HEK293 (cell line): ENCODE results near the gene FAM89B.

Experiments
- FEZF1 ChIP-seq: fragments of 450-650 bp; formaldehyde crosslinking; IDR thresholded peaks from 2 replicates; pipeline ENCODE4 v1.5.1; 2016; ENCODE audit warnings: missing biosample characterization, missing genetic modification characterization
- GFI1B ChIP-seq: fragments of 450-650 bp; formaldehyde crosslinking; IDR thresholded peaks from 2 replicates; pipeline ENCODE4 v1.5.1; 2016; ENCODE audit warnings: missing biosample characterization, missing genetic modification characterization
- GLIS1 ChIP-seq: fragments of 450-650 bp; formaldehyde crosslinking; IDR thresholded peaks from 2 replicates; pipeline ENCODE4 v1.5.1; 2016; ENCODE audit warnings: missing biosample characterization, missing genetic modification characterization
- HIC1 ChIP-seq: fragments of 450-650 bp; formaldehyde crosslinking; IDR thresholded peaks from 2 replicates; pipeline ENCODE4 v1.5.1; 2016; ENCODE audit warnings: missing biosample characterization, missing genetic modification characterization
- IKZF3 ChIP-seq: fragments of 450-650 bp; IDR thresholded peaks from 2 replicates; pipeline ENCODE4 v1.5.0; 2018; ENCODE audit warnings: missing biosample characterization, mild to moderate bottlenecking, missing genetic modification characterization, moderate library complexity
- INSM2 ChIP-seq: fragments of 450-650 bp; formaldehyde crosslinking; IDR thresholded peaks from 2 replicates; pipeline ENCODE4 v1.5.1; 2016; ENCODE audit warnings: missing biosample characterization, missing genetic modification characterization
- KLF7 ChIP-seq: fragments of 450-650 bp; formaldehyde crosslinking; IDR thresholded peaks from 2 replicates; pipeline ENCODE4 v1.5.1; 2016; ENCODE audit warnings: missing biosample characterization, missing genetic modification characterization, borderline replicate concordance
- OVOL3 ChIP-seq: fragments of 450-650 bp; formaldehyde crosslinking; IDR thresholded peaks from 2 replicates; pipeline ENCODE4 v1.5.1; 2016; ENCODE audit warnings: missing biosample characterization, missing genetic modification characterization
- SCRT2 ChIP-seq: fragments of 450-650 bp; formaldehyde crosslinking; IDR thresholded peaks from 2 replicates; pipeline ENCODE4 v1.5.1; 2016; ENCODE audit warnings: missing biosample characterization, missing genetic modification characterization
- ZBTB1 ChIP-seq: fragments of 450-650 bp; formaldehyde crosslinking; IDR thresholded peaks from 2 replicates; pipeline ENCODE4 v1.5.1; 2016; ENCODE audit warnings: missing biosample characterization, missing genetic modification characterization
- ZBTB48 ChIP-seq: fragments of 450-650 bp; formaldehyde crosslinking; IDR thresholded peaks from 2 replicates; pipeline ENCODE4 v1.5.1; 2016; ENCODE audit warnings: missing biosample characterization, missing genetic modification characterization
- ZNF132 ChIP-seq: fragments of 450-650 bp; formaldehyde crosslinking; IDR thresholded peaks from 2 replicates; pipeline ENCODE4 v1.5.1; 2017; ENCODE audit warnings: missing biosample characterization, missing genetic modification characterization, borderline replicate concordance
- ZNF155 ChIP-seq: fragments of 450-650 bp; formaldehyde crosslinking; IDR thresholded peaks from 2 replicates; pipeline ENCODE4 v1.5.1; 2016; ENCODE audit warnings: missing biosample characterization, missing genetic modification characterization
- ZNF18 ChIP-seq: fragments of 450-650 bp; formaldehyde crosslinking; IDR thresholded peaks from 2 replicates; pipeline ENCODE4 v1.5.1; 2016; ENCODE audit warnings: missing biosample characterization, missing genetic modification characterization
- ZNF184 ChIP-seq: fragments of 450-650 bp; IDR thresholded peaks from 2 replicates; pipeline ENCODE4 v1.5.1; 2018; ENCODE audit warnings: missing biosample characterization, mild to moderate bottlenecking, missing genetic modification characterization
- ZNF214 ChIP-seq: fragments of 450-650 bp; formaldehyde crosslinking; IDR thresholded peaks from 2 replicates; pipeline ENCODE4 v1.5.1; 2017; ENCODE audit warnings: missing biosample characterization, mild to moderate bottlenecking, missing genetic modification characterization, borderline replicate concordance
- ZNF223 ChIP-seq: fragments of 450-650 bp; formaldehyde crosslinking; IDR thresholded peaks from 2 replicates; pipeline ENCODE4 v1.5.1; 2016; ENCODE audit warnings: missing biosample characterization, missing genetic modification characterization
- ZNF274 ChIP-seq, 2 experiments: fragments of 200-500 bp in 1 of 2; fragments of 450-650 bp in 1 of 2; sonication (Bioruptor generic) in 1 of 2; formaldehyde crosslinking in 1 of 2; IDR thresholded peaks; 2 replicates each; pipeline versions ENCODE4 v1.5.1 to v1.6.1; 2014 to 2016; ENCODE audit warnings: borderline replicate concordance in 1 of 2, inconsistent platforms in 1 of 2, low read length in 1 of 2, missing biosample characterization in 1 of 2, missing genetic modification characterization in 1 of 2
- ZNF354C ChIP-seq: fragments of 450-650 bp; formaldehyde crosslinking; IDR thresholded peaks from 2 replicates; pipeline ENCODE4 v1.5.1; 2016; ENCODE audit warnings: missing biosample characterization, missing genetic modification characterization, low read depth, borderline replicate concordance
- ZNF426 ChIP-seq: fragments of 450-650 bp; formaldehyde crosslinking; IDR thresholded peaks from 2 replicates; pipeline ENCODE4 v1.5.1; 2017; ENCODE audit warnings: missing biosample characterization, missing genetic modification characterization, mild to moderate bottlenecking, inconsistent platforms, moderate library complexity
- ZNF501 ChIP-seq: fragments of 450-650 bp; formaldehyde crosslinking; IDR thresholded peaks from 2 replicates; pipeline ENCODE4 v1.5.1; 2016; ENCODE audit warnings: missing biosample characterization, missing genetic modification characterization
- ZNF530 ChIP-seq: fragments of 450-650 bp; formaldehyde crosslinking; IDR thresholded peaks from 2 replicates; pipeline ENCODE4 v1.5.1; 2016; ENCODE audit warnings: low read depth, missing biosample characterization, missing genetic modification characterization
- ZNF776 ChIP-seq: fragments of 450-650 bp; formaldehyde crosslinking; IDR thresholded peaks from 2 replicates; pipeline ENCODE4 v1.5.0; 2017; ENCODE audit warnings: missing biosample characterization, missing genetic modification characterization, borderline replicate concordance
- TF ChIP-seq, protein P1 (sequence below): fragments of 450-650 bp; formaldehyde crosslinking; conservative IDR thresholded peaks from 2 replicates; pipeline ENCODE4 v1.5.1; 2016; ENCODE audit warnings: low read depth, missing biosample characterization, missing genetic modification characterization

Gene FAM89B

GRCh38 chr11:65551572-65552387 is 20.6 kb upstream of the FAM89B start (continued):
- TF ChIP-seq ZNF501 (tag by site-specific recombination) (no peak), ZNF426 (no peak), GLIS1 (no peak), ZNF776 (tag by site-specific recombination) (no peak), ZNF155 (tag by site-specific recombination) (no peak), ZBTB48 (peak; percentile 50; the same call in 1 of the 2 replicates), ZNF274 (IDR thresholded peaks at IDR 0.05; ENCODE audit: low read length) (no peak), ZNF274 (tag by site-specific recombination; IDR thresholded peaks at IDR 0.05; ENCODE audit: borderline replicate concordance) (no peak), ZNF223 (tag by site-specific recombination) (no peak), FEZF1 (tag by site-specific recombination) (peak; percentile 12; the same call in 1 of the 2 replicates), HIC1 (tag by site-specific recombination) (0 out of 2 replicates have a peak, but pooled peaks have one; percentile 58), ZNF354C (tag by site-specific recombination) (no peak), SCRT2 (tag by site-specific recombination) (no peak), IKZF3 (tag by site-specific recombination) (no peak), KLF7 (tag by site-specific recombination) (0 out of 2 replicates have a peak, but pooled peaks have one; percentile 18), ZBTB1 (tag by site-specific recombination) (0 out of 2 replicates have a peak, but pooled peaks have one; percentile 30), ZNF132 (tag by site-specific recombination) (no peak), OVOL3 (no peak), ZNF214 (tag by site-specific recombination) (no peak), ZNF184 (tag by site-specific recombination) (no peak), GFI1B (no peak), ZNF530 (tag by site-specific recombination) (no peak), ZNF18 (tag by site-specific recombination) (no peak), INSM2 (tag by site-specific recombination) (0 out of 2 replicates have a peak, but pooled peaks have one; percentile 37)
- TF ChIP-seq, protein P1, sequence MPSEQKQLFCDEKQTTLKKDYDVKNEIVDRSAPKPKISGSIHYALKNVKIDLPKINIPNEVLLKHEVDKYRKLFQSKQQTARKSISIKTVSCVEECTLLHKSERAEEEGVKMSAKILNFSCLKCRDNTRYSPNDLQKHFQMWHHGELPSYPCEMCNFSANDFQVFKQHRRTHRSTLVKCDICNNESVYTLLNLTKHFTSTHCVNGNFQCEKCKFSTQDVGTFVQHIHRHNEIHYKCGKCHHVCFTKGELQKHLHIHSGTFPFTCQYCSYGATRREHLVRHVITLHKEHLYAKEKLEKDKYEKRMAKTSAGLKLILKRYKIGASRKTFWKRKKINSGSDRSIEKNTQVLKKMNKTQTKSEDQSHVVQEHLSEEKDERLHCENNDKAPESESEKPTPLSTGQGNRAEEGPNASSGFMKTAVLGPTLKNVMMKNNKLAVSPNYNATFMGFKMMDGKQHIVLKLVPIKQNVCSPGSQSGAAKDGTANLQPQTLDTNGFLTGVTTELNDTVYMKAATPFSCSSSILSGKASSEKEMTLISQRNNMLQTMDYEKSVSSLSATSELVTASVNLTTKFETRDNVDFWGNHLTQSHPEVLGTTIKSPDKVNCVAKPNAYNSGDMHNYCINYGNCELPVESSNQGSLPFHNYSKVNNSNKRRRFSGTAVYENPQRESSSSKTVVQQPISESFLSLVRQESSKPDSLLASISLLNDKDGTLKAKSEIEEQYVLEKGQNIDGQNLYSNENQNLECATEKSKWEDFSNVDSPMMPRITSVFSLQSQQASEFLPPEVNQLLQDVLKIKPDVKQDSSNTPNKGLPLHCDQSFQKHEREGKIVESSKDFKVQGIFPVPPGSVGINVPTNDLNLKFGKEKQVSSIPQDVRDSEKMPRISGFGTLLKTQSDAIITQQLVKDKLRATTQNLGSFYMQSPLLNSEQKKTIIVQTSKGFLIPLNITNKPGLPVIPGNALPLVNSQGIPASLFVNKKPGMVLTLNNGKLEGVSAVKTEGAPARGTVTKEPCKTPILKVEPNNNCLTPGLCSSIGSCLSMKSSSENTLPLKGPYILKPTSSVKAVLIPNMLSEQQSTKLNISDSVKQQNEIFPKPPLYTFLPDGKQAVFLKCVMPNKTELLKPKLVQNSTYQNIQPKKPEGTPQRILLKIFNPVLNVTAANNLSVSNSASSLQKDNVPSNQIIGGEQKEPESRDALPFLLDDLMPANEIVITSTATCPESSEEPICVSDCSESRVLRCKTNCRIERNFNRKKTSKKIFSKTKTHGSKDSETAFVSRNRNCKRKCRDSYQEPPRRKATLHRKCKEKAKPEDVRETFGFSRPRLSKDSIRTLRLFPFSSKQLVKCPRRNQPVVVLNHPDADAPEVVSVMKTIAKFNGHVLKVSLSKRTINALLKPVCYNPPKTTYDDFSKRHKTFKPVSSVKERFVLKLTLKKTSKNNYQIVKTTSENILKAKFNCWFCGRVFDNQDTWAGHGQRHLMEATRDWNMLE (tag by site-specific recombination) = no peak
